Ishikawa (cell line): ENCODE data around the gene MYPOP.

ENCODE experiments used
- CEBPB ChIP-seq: IDR thresholded peaks from 2 replicates; pipeline ENCODE4 v1.6.1; 2012
- CREB1 ChIP-seq: IDR thresholded peaks from 2 replicates; pipeline ENCODE4 v1.6.1; 2012; ENCODE audit warnings: low read depth
- EGR1 ChIP-seq: IDR thresholded peaks from 2 replicates; pipeline ENCODE4 v1.6.1; 2012
- EP300 ChIP-seq: IDR thresholded peaks from 2 replicates; pipeline ENCODE4 v1.6.1; 2012; ENCODE audit warnings: borderline replicate concordance
- FOXM1 ChIP-seq: IDR thresholded peaks from 2 replicates; pipeline ENCODE4 v1.6.1; 2012; ENCODE audit warnings: low read depth, borderline replicate concordance
- NFIC ChIP-seq: IDR thresholded peaks from 2 replicates; pipeline ENCODE4 v1.6.1; 2012
- RAD21 ChIP-seq: IDR thresholded peaks from 2 replicates; pipeline ENCODE4 v1.6.1; 2012; ENCODE audit warnings: low read depth
- TAF1 ChIP-seq: IDR thresholded peaks from 2 replicates; pipeline ENCODE4 v1.6.1; 2012; ENCODE audit warnings: low read depth, mild to moderate bottlenecking
- TCF12 ChIP-seq: IDR thresholded peaks from 2 replicates; pipeline ENCODE4 v1.6.1; 2012; ENCODE audit warnings: low read depth
- TEAD4 ChIP-seq: IDR thresholded peaks from 2 replicates; pipeline ENCODE4 v1.6.1; 2012
- YY1 ChIP-seq: IDR thresholded peaks from 2 replicates; pipeline ENCODE4 v1.6.1; 2012; ENCODE audit warnings: low read depth
- ZBTB7A ChIP-seq: IDR thresholded peaks from 2 replicates; pipeline ENCODE4 v1.6.1; 2012; ENCODE audit warnings: low read depth
- TF ChIP-seq, protein P1 (sequence below): IDR thresholded peaks from 2 replicates; pipeline ENCODE4 v1.6.1; 2012
- TF ChIP-seq, protein P2 (sequence below): IDR thresholded peaks from 2 replicates; pipeline ENCODE4 v1.6.1; 2012
- TF ChIP-seq, protein P3 (sequence below): IDR thresholded peaks from 2 replicates; pipeline ENCODE4 v1.6.1; 2012; ENCODE audit warnings: low read depth, mild to moderate bottlenecking

The MYPOP gene

DNA sequence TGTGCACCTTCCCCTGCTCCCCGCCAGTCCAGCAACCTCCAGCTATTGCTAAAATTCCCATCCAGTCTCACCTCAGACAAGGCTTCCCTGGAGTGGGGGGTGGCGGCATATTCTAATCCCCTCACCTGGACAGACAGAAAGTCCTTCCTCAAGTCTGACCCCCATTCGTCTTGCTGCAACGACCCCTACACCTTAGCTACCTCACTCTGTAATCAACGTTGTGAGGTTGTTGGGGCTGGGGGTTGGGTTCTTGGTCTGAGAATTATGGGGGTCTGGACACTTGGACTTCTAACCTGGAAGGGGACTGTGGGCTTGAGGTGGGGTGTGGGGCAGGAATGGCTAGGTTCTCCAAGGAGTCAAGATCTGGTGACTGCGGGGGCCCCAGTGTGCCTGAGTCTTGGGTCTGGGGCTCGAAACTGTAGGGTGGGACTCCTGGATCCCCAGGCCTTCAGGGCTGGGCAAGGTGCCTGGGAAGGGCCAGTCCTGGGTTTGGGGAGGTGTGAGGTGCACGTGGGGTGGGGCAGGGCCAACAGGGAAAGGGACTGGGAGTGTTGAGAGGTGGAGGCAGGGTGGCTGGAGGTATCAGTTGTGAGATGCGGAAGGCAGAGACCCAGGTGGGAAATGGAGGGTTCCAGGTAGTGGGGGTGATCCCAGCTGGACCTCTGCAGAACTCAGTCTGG is 37.0 kb downstream of the MYPOP start:
- no peak for TF ChIP-seq FOXM1

DNA sequence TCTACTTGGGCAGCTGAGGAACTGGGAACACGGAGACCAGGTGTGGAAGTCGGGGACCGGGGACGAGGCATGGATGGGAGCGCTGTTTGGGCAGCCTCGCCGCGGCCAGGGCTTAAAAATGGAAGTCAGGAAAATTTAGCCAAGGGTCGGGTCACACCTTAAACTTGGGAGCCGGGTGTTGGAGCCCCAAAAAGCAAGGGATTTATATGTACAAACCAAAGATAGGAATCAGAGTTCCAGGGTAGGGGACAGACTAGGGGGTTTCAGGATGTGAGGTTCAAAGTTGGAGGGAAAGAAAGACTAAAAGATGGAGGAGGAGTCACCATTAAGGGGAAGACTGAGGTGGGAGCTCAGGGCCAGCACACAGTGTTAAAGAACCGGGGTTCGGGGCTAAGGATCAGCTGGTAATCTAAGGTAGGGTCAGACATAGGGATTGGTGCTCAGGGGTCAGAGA is 37.8 kb downstream of the MYPOP start:
- TF ChIP-seq CREB1 = no peak
- no peak for TF ChIP-seq ZBTB7A
- no peak for TF ChIP-seq TCF12
- no peak for TF ChIP-seq EGR1
- no peak for TF ChIP-seq TEAD4
- TF ChIP-seq, protein P1, sequence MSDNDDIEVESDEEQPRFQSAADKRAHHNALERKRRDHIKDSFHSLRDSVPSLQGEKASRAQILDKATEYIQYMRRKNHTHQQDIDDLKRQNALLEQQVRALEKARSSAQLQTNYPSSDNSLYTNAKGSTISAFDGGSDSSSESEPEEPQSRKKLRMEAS = no peak
- no peak for TF ChIP-seq YY1
- TF ChIP-seq CEBPB = no peak
- TF ChIP-seq TAF1 = no peak
- TF ChIP-seq, protein P2, sequence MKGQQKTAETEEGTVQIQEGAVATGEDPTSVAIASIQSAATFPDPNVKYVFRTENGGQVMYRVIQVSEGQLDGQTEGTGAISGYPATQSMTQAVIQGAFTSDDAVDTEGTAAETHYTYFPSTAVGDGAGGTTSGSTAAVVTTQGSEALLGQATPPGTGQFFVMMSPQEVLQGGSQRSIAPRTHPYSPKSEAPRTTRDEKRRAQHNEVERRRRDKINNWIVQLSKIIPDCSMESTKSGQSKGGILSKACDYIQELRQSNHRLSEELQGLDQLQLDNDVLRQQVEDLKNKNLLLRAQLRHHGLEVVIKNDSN = no peak
- TF ChIP-seq EP300 = no peak
- TF ChIP-seq FOXM1 = no peak
- TF ChIP-seq RAD21 = no peak
- no peak for TF ChIP-seq NFIC

DNA sequence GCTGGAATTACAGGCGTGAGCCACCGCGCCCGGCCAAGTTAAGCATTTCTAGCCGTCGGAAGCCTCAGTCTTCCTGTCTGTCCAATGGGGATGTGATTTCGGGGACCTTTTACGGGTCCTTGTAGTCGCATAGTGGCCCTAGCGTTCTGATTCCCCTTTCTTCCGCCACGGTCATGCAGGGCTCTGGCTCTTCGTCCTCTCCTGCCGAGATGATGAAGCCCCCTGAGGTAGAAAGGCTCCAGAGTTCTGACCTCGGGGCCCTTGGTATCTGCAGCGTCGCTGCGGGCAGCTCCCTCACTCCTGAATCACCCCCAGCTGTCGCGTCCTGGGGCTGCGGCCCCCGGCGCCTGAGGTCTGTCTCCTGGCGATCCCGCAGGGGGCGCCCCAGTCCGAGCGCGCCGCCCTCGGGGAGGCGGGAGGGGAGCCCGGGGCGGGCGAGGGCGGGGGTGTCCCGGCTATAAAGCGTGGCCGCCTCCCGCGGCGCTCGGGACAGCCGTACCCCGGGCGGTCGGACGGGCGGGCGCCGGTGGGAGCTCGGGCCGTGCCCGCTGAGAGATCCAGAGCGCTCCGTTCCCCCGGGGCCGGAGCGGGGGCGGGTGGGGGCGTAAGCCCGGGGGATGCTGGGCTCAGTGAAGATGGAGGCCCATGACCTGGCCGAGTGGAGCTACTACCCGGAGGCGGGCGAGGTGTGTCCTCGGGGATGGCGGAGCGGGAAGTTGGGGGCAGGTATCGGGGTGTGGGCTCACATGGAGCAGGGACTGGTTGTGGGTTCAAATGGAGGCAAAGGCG is 38.4 kb downstream of the MYPOP start, which contains the start of gene FOXA3:
TSS of gene FOXA3 (plus strand) at position 487 of the 789 bp plus-strand sequence. CDS start at position 618, 131 bp downstream.
- TF ChIP-seq TAF1 = no peak
- TF ChIP-seq YY1 = no peak
- peak; percentile 40; the same call in 1 of the 2 replicates for TF ChIP-seq RAD21
- TF ChIP-seq ZBTB7A = 0 out of 2 replicates have a peak, but pooled peaks have one; percentile 53

DNA sequence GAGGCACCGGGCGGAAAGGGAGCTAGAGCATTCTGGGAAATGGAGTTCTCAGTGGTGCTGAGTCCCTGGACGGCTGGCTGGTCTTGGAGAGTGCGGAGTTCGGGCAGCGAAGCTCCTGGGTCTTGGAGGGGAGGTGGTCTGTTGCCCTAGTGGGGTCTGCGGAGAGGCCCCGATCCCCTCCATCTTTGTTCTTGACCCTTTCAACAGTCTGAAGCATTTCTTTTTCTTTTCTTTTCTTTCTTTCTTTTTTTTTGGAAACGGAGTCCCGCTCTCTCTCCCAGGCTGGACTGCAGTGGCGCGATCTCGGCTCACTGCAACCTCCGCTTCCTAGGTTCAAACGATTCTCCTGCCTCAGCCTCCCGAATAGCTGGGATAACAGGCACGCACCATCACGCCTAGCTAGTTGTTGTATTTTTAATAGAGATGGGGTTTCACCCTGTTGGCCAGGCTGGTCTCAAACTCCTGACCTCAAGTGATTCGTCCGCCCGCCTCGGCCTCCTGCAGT is 39.0 kb downstream of the MYPOP start:
- TF ChIP-seq, protein P1 = no peak
- TF ChIP-seq EP300 (no peak), NFIC (no peak), EGR1 (no peak), TEAD4 (no peak)
- TF ChIP-seq, protein P2 = no peak

DNA sequence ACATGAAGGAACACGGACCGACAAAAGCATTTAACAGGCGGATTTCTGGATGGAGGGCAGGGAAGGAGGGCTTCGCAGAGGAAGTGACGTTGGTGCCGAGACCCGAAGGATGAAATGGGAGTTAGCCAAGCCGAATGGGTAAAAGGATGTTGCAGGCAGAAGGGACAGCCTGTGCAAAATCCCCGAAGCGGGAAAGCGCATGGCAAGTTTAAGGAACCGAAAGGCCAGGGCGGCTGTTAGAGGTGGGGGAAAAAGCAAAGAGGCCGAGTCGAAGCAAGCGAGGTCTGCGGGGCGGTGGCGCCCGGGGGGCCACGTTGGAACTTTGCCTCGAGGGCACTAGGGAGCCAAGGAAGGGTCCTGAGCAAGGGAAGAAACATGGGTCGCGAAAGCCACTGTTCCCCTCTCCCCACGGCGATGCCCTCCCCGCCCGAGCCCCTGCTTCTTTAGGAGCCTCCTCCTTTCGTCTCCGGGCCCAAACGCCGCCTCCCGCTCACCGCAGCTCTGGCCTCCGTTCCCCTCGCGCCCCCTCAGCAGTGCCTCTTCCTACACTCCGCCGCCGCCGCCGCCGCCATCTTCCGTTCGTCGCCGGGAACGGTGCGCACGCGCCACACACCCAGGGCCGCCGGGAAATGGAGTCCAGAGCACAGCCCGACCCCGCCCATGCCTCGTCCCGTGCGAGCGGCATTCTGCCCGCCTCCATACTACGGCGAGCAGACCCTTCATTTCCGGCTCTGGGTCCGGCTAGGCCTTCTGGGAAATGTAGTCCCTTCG is 39.7 kb downstream of the MYPOP start, which contains the start of gene SYMPK:
TSS of gene SYMPK (minus strand) at position 584 of the 771 bp plus-strand sequence. CDS start 8,652 bp downstream, outside the sequence.
- TF ChIP-seq TEAD4 (no peak), TCF12 (peak; percentile 52), YY1 (peak; percentile 97), RAD21 (no peak), NFIC (no peak), EGR1 (peak; percentile 50; the same call in 1 of the 2 replicates), CREB1 (no peak; the same call in 1 of the 2 replicates), EP300 (no peak), ZBTB7A (no peak), FOXM1 (no peak), CEBPB (no peak), TAF1 (peak; percentile 92)
- TF ChIP-seq, protein P3, sequence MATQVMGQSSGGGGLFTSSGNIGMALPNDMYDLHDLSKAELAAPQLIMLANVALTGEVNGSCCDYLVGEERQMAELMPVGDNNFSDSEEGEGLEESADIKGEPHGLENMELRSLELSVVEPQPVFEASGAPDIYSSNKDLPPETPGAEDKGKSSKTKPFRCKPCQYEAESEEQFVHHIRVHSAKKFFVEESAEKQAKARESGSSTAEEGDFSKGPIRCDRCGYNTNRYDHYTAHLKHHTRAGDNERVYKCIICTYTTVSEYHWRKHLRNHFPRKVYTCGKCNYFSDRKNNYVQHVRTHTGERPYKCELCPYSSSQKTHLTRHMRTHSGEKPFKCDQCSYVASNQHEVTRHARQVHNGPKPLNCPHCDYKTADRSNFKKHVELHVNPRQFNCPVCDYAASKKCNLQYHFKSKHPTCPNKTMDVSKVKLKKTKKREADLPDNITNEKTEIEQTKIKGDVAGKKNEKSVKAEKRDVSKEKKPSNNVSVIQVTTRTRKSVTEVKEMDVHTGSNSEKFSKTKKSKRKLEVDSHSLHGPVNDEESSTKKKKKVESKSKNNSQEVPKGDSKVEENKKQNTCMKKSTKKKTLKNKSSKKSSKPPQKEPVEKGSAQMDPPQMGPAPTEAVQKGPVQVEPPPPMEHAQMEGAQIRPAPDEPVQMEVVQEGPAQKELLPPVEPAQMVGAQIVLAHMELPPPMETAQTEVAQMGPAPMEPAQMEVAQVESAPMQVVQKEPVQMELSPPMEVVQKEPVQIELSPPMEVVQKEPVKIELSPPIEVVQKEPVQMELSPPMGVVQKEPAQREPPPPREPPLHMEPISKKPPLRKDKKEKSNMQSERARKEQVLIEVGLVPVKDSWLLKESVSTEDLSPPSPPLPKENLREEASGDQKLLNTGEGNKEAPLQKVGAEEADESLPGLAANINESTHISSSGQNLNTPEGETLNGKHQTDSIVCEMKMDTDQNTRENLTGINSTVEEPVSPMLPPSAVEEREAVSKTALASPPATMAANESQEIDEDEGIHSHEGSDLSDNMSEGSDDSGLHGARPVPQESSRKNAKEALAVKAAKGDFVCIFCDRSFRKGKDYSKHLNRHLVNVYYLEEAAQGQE = no peak
- TF ChIP-seq, protein P1 = peak; percentile 52; the same call in 1 of the 2 replicates
- TF ChIP-seq, protein P2 = peak; percentile 75

DNA sequence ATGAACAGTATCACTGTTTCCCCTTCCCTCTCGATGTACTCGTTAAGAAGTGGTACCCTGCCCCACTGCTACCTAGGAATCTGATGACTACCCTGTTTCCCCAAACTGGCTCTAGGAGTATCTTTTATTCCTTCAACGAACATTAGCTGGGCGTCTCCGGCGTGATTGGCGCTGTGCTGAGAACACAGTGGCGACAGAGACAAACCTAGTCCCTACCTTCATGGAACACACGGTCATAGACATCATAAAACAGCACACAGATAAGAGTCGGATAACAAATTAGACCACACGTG is 40.2 kb downstream of the MYPOP start:
- no peak for TF ChIP-seq TAF1
- TF ChIP-seq, protein P1 = no peak; the same call in 1 of the 2 replicates
- TF ChIP-seq NFIC = no peak
- no peak for TF ChIP-seq EGR1
- no peak for TF ChIP-seq ZBTB7A
- TF ChIP-seq FOXM1 = no peak
- no peak for TF ChIP-seq TCF12
- TF ChIP-seq RAD21 = no peak
